AG10803 (cell line): ENCODE measurements around the gene PCDH10.

Experiments
- DNase-seq: peaks from one replicate; pipeline ENCODE4 v3.0.0; 2010; ENCODE audit warnings: low read depth
- H3K4me3 ChIP-seq: 2 replicates; pipeline ENCODE4 v1.5.1; 2011; ENCODE audit warnings: mild to moderate bottlenecking, low read length, control low read depth
- CTCF ChIP-seq: conservative IDR thresholded peaks from 2 replicates; pipeline ENCODE4 v1.5.1; 2011; ENCODE audit warnings: mild to moderate bottlenecking, low read length, control low read depth, inconsistent platforms

Gene PCDH10

GRCh38 chr4:133129237-133129636 is 19.9 kb upstream of the PCDH10 start:
- no peak for TF ChIP-seq CTCF
- no peak for DNase-seq
- no peak overlapping the region for H3K4me3 ChIP-seq

GRCh38 chr4:133130171-133130570 is 18.9 kb upstream of the PCDH10 start:
- DNase-seq: no peak
- no peak for TF ChIP-seq CTCF

GRCh38 chr4:133131829-133132460 is 17.1 kb upstream of the PCDH10 start:
- H3K4me3 ChIP-seq: no peak overlapping the region
- TF ChIP-seq CTCF: no peak
- DNase-seq: no peak

More at GRCh38 chr4:133130171-133130570, 18.9 kb upstream of the PCDH10 start:
- no peak overlapping the region for H3K4me3 ChIP-seq

- no peak overlapping the region for H3K4me3 ChIP-seq
- no peak for DNase-seq
- TF ChIP-seq CTCF: no peak
These were observed 12.3 kb upstream of the PCDH10 start for GRCh38 chr4:133136833-133137232.

GRCh38 chr4:133137571-133137970 is 11.5 kb upstream of the PCDH10 start:
- TF ChIP-seq CTCF: no peak
- no peak overlapping the region for H3K4me3 ChIP-seq
- DNase-seq: no peak

- no peak for TF ChIP-seq CTCF
- H3K4me3 ChIP-seq: no peak overlapping the region
- no peak for DNase-seq
These were observed 5.2 kb upstream of the PCDH10 start for GRCh38 chr4:133143775-133144430.

GRCh38 chr4:133145241-133145640 is 3.9 kb upstream of the PCDH10 start:
- H3K4me3 ChIP-seq: no peak overlapping the region
- no peak for DNase-seq
- no peak for TF ChIP-seq CTCF
